GM23248 (cell line): Measurements from ENCODE around the gene SPANXN3.

ENCODE experiments used
- EZH2 ChIP-seq: fragments of 200-600 bp; sonication (generic); IDR thresholded peaks from 2 replicates; pipeline ENCODE4 v1.6.1; 2018; ENCODE audit warnings: antibody characterized with exemption, mild to moderate bottlenecking; ENCODE audit not compliant: insufficient read depth, poor library complexity, severe bottlenecking
- EZH2phosphoT487 ChIP-seq: fragments of 200-600 bp; sonication (generic); IDR thresholded peaks from 2 replicates; pipeline ENCODE4 v1.6.1; 2018; ENCODE audit warnings: antibody characterized with exemption, moderate library complexity, mild to moderate bottlenecking, low read depth; ENCODE audit not compliant: insufficient read depth

DNA sequence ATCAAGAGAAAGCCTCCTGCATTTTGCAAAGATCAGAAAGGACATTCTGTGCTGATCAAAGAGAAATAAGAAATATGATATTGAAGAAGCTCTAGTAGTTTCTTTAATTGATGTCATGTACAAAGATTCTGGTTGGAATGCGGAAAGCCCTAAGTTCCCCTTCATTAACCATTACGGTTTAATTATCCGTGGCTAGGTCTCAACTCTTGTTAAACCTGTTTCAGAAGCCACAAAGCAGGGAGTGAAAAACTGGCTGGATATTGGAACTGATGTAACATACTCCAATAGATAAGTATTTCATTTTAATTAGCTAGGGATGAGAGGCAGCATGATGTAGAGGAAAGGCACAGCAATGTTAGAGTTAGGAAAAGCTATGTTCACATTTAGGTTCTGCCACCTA is 55.7 kb downstream of the SPANXN3 start:
- TF ChIP-seq EZH2: no peak
- TF ChIP-seq EZH2phosphoT487: no peak
